ENCODE results near the gene FUT8. TPM values are rescaled to one million over a fixed set of nuclear protein-coding genes. Genes with fewer than 3 reads are reported as not detected.
"Not testable (repeated sequence)": the region's sequence is repeated elsewhere in the genome, so short reads cannot be mapped to it uniquely, and the experiment has no call there.

Gene FUT8
- total RNA-seq, 1 donor from 2014 or later = 149 TPM

DNA sequence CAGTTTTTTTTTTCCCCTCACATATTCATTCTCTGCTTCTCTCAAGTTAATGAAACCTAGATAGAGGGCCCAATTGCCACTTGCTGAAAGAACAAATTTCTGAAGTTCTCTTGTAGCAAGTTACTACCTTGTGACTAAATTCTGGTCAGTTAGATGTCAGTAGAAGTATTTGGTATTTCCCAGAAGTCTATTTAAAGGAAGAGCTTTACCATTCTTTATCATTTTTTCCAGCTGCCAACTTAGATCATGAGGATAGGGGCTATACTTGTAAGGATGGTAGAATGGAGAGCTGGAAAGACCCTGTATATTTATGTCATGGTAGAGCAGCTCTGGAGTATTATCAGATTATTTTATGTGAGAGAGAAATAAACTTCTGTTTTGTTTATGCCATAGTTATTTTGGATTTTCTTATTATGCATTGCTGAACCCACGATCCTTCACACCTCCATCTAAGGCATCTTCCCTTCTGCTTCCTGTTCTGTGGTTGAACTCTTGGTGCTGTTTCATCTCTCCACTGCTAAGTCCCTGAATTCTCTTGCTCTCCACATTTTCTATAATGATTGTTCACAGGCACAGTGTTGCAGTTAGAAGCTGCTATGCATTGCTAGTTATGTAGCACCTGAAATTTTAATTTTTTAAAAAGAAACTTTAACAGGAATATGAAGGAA, 25.9 kb downstream of the FUT8 start:
- DNase-seq (ENCODE audit: low spot score) = no peak
- ATAC-seq = no peak

GRCh38 chr14:65439117-65439516, 26.6 kb downstream of the FUT8 start:
- DNase-seq (ENCODE audit: low spot score) (no peak), ATAC-seq (no peak)
- intact Hi-C loops (cut with DNase I) = no loop called here

More for the DNA sequence above, 25.9 kb downstream of the FUT8 start:
- intact Hi-C loops (cut with DNase I) = no loop called here

DNA sequence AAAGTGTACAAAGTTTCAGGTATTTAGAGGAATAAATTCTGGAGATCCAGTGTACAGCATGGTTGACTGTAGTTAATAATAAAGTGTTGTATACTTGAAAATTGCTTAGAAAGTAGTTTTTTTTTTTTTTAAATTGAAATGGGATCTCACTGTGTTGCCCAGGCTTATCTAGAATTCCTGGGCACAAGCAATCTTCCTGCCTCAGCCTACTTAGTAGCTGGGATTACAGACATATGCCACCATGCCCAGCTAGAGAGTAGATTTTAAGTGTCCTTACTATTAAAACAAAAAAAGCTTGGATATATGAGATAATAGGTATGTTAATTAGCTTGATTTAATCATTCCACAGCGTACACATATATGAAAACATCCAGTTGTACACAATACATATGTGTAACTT, 27.7 kb downstream of the FUT8 start:
- intact Hi-C loops (cut with DNase I) = no loop called here
- no peak for DNase-seq (ENCODE audit: low spot score)
- ATAC-seq = no peak

DNA sequence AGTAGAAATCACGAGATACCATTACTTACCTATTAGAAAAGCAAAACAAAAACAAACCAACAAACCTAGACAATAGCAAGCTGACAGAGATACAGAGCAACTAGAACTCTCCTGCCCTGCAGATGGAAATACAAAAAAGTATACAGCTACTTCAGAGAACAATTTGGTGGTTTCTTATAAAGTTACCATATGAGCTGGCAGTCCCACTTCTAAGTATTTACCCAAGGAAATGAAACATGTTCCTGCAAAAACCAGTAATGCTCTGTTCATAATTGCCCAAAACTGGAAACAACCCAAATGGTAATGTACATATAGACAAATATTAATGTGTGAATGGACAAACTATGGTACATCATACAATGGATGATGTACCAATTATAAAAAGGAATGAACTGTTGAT, 31.7 kb downstream of the FUT8 start:
- intact Hi-C loops (cut with DNase I) = no loop called here
- ATAC-seq = no peak
- DNase-seq (ENCODE audit: low spot score) = no peak

GRCh38 chr14:65446159-65446558, 33.6 kb downstream of the FUT8 start:
- no peak for DNase-seq (ENCODE audit: low spot score)
- intact Hi-C loops (cut with DNase I) = no loop called here
- ATAC-seq = no peak

DNA sequence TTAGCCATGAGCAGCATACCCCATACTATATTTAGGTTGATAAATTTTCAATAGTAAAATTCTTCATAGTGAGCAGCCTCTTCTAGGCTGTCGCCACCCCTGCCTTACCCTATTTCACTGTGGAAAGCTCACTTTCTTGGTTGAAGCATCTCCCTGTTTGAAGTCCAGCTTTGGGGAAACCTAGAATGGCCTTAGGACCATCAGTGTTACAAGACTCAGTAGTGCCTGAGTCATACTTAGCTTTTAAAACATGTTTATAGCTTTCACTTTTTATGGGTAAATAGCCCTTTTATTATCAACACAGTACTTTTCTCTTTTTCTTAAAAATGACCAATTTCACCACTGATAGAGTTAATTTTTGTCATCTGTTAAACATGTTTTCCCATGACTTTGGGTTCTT, 37.1 kb downstream of the FUT8 start:
- intact Hi-C loops (cut with DNase I) = no loop called here
- no peak for ATAC-seq

GRCh38 chr14:65453807-65454480, 41.4 kb downstream of the FUT8 start:
- ATAC-seq = no peak
- intact Hi-C loops (cut with DNase I) = no loop called here

More for the DNA sequence above, 37.1 kb downstream of the FUT8 start:
- DNase-seq (ENCODE audit: low spot score) = no peak

GRCh38 chr14:65456247-65456646, 43.7 kb downstream of the FUT8 start:
- intact Hi-C loops (cut with DNase I) = no loop called here
- DNase-seq (ENCODE audit: low spot score) = no peak
- ATAC-seq = no peak

More at GRCh38 chr14:65453807-65454480, 41.4 kb downstream of the FUT8 start:
- no peak for DNase-seq (ENCODE audit: low spot score)

DNA sequence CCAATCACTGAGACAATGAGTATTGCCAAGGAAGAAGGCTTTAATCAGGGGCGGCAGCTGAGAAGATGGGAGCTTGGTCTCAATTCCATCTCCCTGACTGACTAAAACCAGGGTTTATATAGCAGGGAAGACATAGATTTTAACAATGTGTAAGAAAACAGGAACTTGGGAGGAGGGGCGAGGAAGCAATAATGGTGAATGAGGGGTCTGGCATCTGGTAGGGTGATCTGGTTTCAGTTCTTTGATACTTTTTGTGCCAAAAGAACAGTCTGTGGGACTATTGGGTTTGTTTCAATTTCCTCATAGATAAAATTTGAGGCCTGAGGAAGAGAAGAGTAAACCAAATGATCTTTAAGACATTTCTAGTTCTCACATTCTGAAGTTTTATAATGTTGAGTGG, 49.2 kb downstream of the FUT8 start:
- DNase-seq (ENCODE audit: low spot score) (no peak), ATAC-seq (no peak)
- intact Hi-C loops (cut with DNase I) = no loop called here

- no peak for ATAC-seq
- DNase-seq (ENCODE audit: low spot score) = no peak
- intact Hi-C loops (cut with DNase I) = no loop called here
Observed at GRCh38 chr14:65462411-65462810, 49.9 kb downstream of the FUT8 start.

GRCh38 chr14:65465584-65465983, 53.1 kb downstream of the FUT8 start:
- intact Hi-C loops (cut with DNase I) = no loop called here
- ATAC-seq (no peak), DNase-seq (ENCODE audit: low spot score) (no peak)

DNA sequence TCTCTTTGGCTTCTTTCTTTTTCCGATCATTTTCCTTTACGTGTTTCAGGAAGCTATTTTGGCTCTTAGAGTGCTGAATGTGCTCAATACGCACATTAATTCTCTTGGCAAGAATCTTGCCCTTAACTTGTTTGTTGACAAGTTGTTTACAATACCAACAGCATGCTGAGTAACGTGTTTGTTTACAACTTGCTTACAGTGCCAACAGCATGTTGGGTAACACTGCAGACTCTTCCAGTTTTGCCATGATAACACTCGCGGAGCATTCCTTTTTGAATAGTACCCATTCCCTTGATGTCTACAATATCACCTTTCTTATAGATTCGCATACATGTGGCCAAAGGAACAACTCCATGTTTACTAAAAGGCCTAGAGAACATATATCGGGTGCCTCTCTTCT, 55.4 kb downstream of the FUT8 start:
- intact Hi-C loops (cut with DNase I); DNase-seq (ENCODE audit: low spot score); ATAC-seq: not testable (repeated sequence)

- DNase-seq (ENCODE audit: low spot score) (no peak), ATAC-seq (no peak)
- intact Hi-C loops (cut with DNase I) = no loop called here
Observed at GRCh38 chr14:65469903-65470302, 57.4 kb downstream of the FUT8 start.

GRCh38 chr14:65470404-65470880, 57.9 kb downstream of the FUT8 start:
- ATAC-seq = peak; percentile 44
- intact Hi-C loops (cut with DNase I) = no loop called here
- DNase-seq (ENCODE audit: low spot score) = no peak

GRCh38 chr14:65471038-65471878, 58.7 kb downstream of the FUT8 start:
- DNase-seq (ENCODE audit: low spot score) (no peak), ATAC-seq (peak; percentile 24)
- intact Hi-C loops (cut with DNase I) = no loop called here

DNA sequence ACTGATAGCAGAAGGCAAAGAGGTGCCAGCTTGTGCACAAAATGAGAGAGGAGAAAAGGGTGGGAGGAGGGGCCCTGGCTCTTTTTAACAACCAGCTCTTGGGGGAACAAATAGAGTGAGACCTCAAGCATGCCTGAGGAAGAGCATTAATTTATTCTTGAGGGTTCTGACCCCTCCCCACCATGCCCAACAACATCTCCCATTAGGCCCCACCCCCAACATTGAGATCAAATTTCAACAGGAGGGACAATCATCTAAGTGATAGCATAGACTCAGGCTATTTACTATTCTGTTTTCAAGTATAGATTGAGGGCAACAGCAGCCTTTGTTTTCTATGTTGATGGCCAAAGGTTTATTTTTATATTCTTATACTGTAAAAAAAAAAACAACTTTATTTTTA, 59.7 kb downstream of the FUT8 start:
- intact Hi-C loops (cut with DNase I) = no loop called here

GRCh38 chr14:65476273-65476941, 63.9 kb downstream of the FUT8 start:
- ATAC-seq (no peak), DNase-seq (ENCODE audit: low spot score) (no peak)
- intact Hi-C loops (cut with DNase I) = no loop called here

More for the DNA sequence above, 59.7 kb downstream of the FUT8 start:
- DNase-seq (ENCODE audit: low spot score) (no peak), ATAC-seq (no peak)

GRCh38 chr14:65476942-65477318, 64.4 kb downstream of the FUT8 start:
- DNase-seq (ENCODE audit: low spot score) = no peak
- ATAC-seq = no peak
- intact Hi-C loops (cut with DNase I) = no loop called here

GRCh38 chr14:65478017-65478416, 65.5 kb downstream of the FUT8 start:
- no peak for ATAC-seq
- intact Hi-C loops (cut with DNase I) = no loop called here
- DNase-seq (ENCODE audit: low spot score) = no peak

Measured in sciatic nerve (tissue), 2 donors.